Neural progenitor cell (in vitro differentiated cells): ENCODE results near the gene ARVCF. TPM values are rescaled to one million over a fixed set of nuclear protein-coding genes. Genes with fewer than 3 reads are reported as not detected.

Experiments
- DNase-seq: peaks from one replicate; pipeline ENCODE4 v3.0.0-alpha.2; 2016; ENCODE audit warnings: low spot score
- H2AFZ ChIP-seq: fragments of 200-600 bp; sonication (generic); replicated peaks from 2 replicates; pipeline ENCODE4 v1.6.1; 2016; ENCODE audit warnings: antibody characterized with exemption
- H3F3A ChIP-seq: fragments of 200-600 bp; sonication (generic); 2 replicates; pipeline ENCODE4 v1.6.1; 2016; ENCODE audit warnings: antibody characterized with exemption, low read depth
- H3K27ac ChIP-seq: fragments of 200-600 bp; sonication (generic); 2 replicates; pipeline ENCODE4 v1.5.1; 2016; ENCODE audit warnings: mild to moderate bottlenecking
- H3K27me3 ChIP-seq: fragments of 200-600 bp; sonication (generic); 2 replicates; pipeline ENCODE4 v1.6.1; 2016; ENCODE audit warnings: mild to moderate bottlenecking, moderate library complexity
- H3K36me3 ChIP-seq: fragments of 200-600 bp; sonication (generic); 2 replicates; pipeline ENCODE4 v1.5.1; 2016
- H3K4me1 ChIP-seq: fragments of 200-600 bp; sonication (generic); 2 replicates; pipeline ENCODE4 v1.6.1; 2016; ENCODE audit warnings: mixed run types
- H3K4me2 ChIP-seq: fragments of 200-600 bp; sonication (generic); 2 replicates; pipeline ENCODE4 v1.6.1; 2016
- H3K4me3 ChIP-seq: fragments of 200-600 bp; sonication (generic); 2 replicates; pipeline ENCODE4 v1.5.1; 2016
- H3K79me2 ChIP-seq: fragments of 200-600 bp; sonication (generic); 2 replicates; pipeline ENCODE4 v1.6.1; 2016; ENCODE audit warnings: low read depth
- H3K9ac ChIP-seq: fragments of 200-600 bp; sonication (generic); 2 replicates; pipeline ENCODE4 v1.6.1; 2016
- H3K9me3 ChIP-seq: fragments of 200-600 bp; sonication (generic); 2 replicates; pipeline ENCODE4 v1.5.1; 2016; ENCODE audit warnings: low read depth
- H4K20me1 ChIP-seq: fragments of 200-600 bp; sonication (generic); 2 replicates; pipeline ENCODE4 v1.6.1; 2016; ENCODE audit warnings: low read depth
- H3K27ac Mint-ChIP-seq: 3 replicates; pipeline ENCODE4 v1.8.0; 2021; ENCODE audit warnings: mixed read lengths
- H3K27me3 Mint-ChIP-seq: 2 replicates; pipeline ENCODE4 v1.8.0; 2022; ENCODE audit warnings: low read depth, mild to moderate bottlenecking, inconsistent platforms, moderate library complexity, mixed read lengths; ENCODE audit not compliant: insufficient read depth
- H3K36me3 Mint-ChIP-seq: 3 replicates; pipeline ENCODE4 v1.8.0; 2021; ENCODE audit warnings: mixed read lengths
- H3K4me1 Mint-ChIP-seq: 3 replicates; pipeline ENCODE4 v1.8.0; 2021; ENCODE audit warnings: mixed read lengths
- H3K4me3 Mint-ChIP-seq: 3 replicates; pipeline ENCODE4 v1.8.0; 2021; ENCODE audit warnings: mild to moderate bottlenecking, moderate library complexity, mixed read lengths
- H3K9me3 Mint-ChIP-seq: 3 replicates; pipeline ENCODE4 v1.8.0; 2020; ENCODE audit warnings: mixed read lengths
- CTCF ChIP-seq: fragments of 200-600 bp; sonication (generic); IDR thresholded peaks from 2 replicates; pipeline ENCODE4 v1.5.1; 2017; ENCODE audit warnings: antibody characterized with exemption, mild to moderate bottlenecking
- EZH2 ChIP-seq: fragments of 200-600 bp; sonication (generic); IDR thresholded peaks from 2 replicates; pipeline ENCODE4 v1.6.1; 2017; ENCODE audit warnings: antibody characterized with exemption, mild to moderate bottlenecking, moderate library complexity
- EZH2phosphoT487 ChIP-seq: fragments of 200-600 bp; sonication (generic); IDR thresholded peaks from 2 replicates; pipeline ENCODE4 v1.6.1; 2017; ENCODE audit warnings: antibody characterized with exemption
- total RNA-seq: library from RNA; depleted of rRNA; stranded (reverse); fragments of >200 nt; gene quantifications from 2 replicates; pipeline ENCODE4 v1.2.3, GENCODE V29; 2015; ENCODE audit warnings: low replicate concordance

The ARVCF gene
- total RNA-seq, 1 donor from 2014 or later, result 35.4 TPM

DNA sequence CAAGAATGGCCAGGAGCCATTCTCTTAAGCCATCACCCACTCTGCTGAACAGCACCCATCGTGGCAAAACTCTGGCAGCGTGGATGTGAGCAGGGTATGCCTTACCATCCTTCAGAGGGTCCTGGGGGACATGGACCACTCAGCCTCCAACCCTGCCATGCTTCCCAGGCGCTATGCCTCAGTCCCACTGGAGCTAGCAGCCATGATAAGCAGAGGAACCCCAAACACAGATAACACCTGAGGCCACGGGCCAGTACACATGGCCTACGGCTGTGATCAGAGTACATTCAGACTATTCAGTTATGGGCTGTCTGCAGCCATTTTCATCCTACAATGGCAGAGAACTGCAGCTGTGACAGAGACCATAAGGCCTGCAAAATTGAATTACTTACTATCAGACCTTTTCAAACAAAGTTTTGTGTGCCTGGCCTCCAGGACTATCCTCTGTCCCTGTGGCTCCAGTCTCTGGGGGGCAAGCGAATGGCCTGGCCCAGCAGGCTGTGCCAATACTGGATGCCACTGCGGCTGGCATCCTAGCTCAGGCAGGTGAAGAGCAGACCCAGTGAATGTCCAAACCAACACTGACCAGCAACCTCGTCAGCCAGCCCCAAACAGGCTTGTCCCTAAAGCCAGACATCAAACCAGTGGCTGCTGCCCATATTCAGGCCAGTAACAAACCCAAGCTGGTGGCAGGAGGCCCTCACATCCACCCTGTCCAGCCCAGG, 6.9 kb downstream of the ARVCF start:
- Histone ChIP-seq H3K9ac (no peak overlapping the region), H3K36me3 (peaks cover 2% of the 10 kb centered on the region), H3K27ac (no peak overlapping the region), H3K4me1 (peaks cover 8% of the 10 kb centered on the region), H3K9me3 (peaks cover 2% of the 10 kb centered on the region), H3F3A (no peaks in the 10 kb centered on the region), H3K79me2 (no peaks in the 10 kb centered on the region), H3K27me3 (peaks cover 10% of the 10 kb centered on the region), H2AFZ (no peak overlapping the region), H3K4me3 (no peak overlapping the region), H4K20me1 (no peaks in the 10 kb centered on the region), H3K4me2 (no peak overlapping the region)
- Mint-ChIP-seq H3K27me3 (no peaks in the 10 kb centered on the region), H3K9me3 (peaks cover 5% of the 10 kb centered on the region), H3K4me3 (no peak overlapping the region), H3K4me1 (peaks cover 10% of the 10 kb centered on the region), H3K27ac (peak overlapping the region; percentile 74), H3K36me3 (peaks cover 2% of the 10 kb centered on the region)
- DNase-seq, result no peak
- TF ChIP-seq EZH2phosphoT487 (no peak), CTCF (no peak), EZH2 (no peak)

DNA sequence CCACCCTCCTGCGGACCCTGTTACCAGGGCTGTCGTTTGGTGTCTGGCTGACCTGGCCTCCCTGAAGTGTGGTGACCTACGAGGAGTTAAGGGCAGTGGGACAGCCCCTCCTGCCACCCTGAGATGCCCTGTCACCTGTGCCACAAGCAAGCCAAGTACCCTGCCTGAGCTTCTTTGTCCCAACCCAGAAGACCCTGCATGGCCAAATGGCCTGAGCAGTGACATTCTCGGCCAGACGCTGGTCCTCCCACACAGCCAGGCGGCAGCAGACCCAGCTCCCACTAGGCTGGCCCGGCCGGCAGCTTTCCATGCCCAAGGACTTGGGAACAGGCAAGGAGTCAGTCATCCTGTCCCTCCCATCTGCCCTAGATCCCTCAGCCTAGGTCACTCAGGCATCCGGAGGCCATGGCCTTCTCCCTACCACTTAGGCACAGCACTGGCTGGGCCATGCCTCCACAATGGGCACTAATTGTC, 7.6 kb downstream of the ARVCF start:
- H2AFZ ChIP-seq, result no peak overlapping the region
- Mint-ChIP-seq H3K27ac (no peak overlapping the region), H3K36me3 (peaks cover 6% of the 10 kb centered on the region), H3K4me3 (no peak overlapping the region), H3K4me1 (peaks cover 10% of the 10 kb centered on the region), H3K27me3 (peaks cover 2% of the 10 kb centered on the region), H3K9me3 (peaks cover 12% of the 10 kb centered on the region)
- H3K9me3 ChIP-seq, result peaks cover 9% of the 10 kb centered on the region
- H3K36me3 ChIP-seq, result peaks cover 4% of the 10 kb centered on the region
- no peak overlapping the region for H3K4me2 ChIP-seq
- no peaks in the 10 kb centered on the region for H4K20me1 ChIP-seq
- no peak overlapping the region for H3K9ac ChIP-seq
- H3K27me3 ChIP-seq, result peaks cover 3% of the 10 kb centered on the region
- H3K4me1 ChIP-seq, result peaks cover 8% of the 10 kb centered on the region
- no peak overlapping the region for H3K4me3 ChIP-seq
- no peak overlapping the region for H3K27ac ChIP-seq
- TF ChIP-seq EZH2 (no peak), EZH2phosphoT487 (no peak), CTCF (no peak)
- no peaks in the 10 kb centered on the region for H3K79me2 ChIP-seq
- no peaks in the 10 kb centered on the region for H3F3A ChIP-seq
- no peak for DNase-seq

DNA sequence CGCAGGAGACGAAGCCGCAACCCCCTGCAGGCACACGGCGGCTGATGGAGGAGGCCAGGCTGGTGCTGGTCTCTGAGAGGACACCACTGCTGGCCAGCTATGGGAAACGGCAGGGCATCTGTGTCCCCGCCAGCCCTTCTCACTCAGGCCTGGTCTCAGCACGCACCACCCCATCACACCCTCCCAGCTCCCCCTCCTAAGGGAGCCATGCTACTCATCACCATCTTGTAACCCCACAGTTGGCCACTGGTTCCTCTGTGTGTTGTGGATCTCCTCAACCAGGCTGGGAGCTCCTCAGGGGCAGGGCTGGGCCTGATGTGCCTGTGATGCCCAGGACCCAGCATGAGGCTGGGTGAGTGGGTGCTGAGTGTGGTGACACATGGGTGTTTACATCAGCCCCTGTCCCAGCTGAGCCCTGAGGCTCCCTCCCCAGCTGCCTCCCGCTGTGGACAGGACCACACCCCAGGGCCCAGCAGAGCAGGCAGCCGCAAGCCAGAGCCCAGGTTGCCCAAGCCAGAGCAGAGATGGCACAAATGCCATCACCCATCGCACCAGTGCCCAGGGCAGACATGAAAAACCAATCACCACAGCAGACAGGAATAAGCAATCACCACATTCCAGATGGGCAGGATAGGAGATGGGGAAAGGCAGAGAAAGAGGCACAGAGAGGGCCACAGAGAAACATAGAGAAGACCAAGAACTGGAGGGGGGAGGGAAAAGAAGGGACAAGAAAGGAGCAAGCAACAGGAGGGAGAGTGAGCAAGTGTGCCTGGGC, 8.2 kb downstream of the ARVCF start:
- no peak overlapping the region for H2AFZ ChIP-seq
- H3K4me3 Mint-ChIP-seq, result peak overlapping the region; percentile 20
- no peak overlapping the region for H3K27ac Mint-ChIP-seq
- H3K4me2 ChIP-seq, result no peak overlapping the region
- peaks cover 2% of the 10 kb centered on the region for H3K27me3 Mint-ChIP-seq
- H3F3A ChIP-seq, result no peaks in the 10 kb centered on the region
- no peak overlapping the region for H3K9ac ChIP-seq
- H3K4me1 Mint-ChIP-seq, result peaks cover 10% of the 10 kb centered on the region
- H4K20me1 ChIP-seq, result no peaks in the 10 kb centered on the region
- H3K27ac ChIP-seq, result no peak overlapping the region
- peaks cover 14% of the 10 kb centered on the region for H3K9me3 ChIP-seq
- peaks cover 11% of the 10 kb centered on the region for H3K36me3 Mint-ChIP-seq
- no peak for DNase-seq
- peaks cover 18% of the 10 kb centered on the region for H3K9me3 Mint-ChIP-seq
- H3K36me3 ChIP-seq, result peaks cover 4% of the 10 kb centered on the region
- no peak for TF ChIP-seq EZH2
- no peak for TF ChIP-seq CTCF
- no peak for TF ChIP-seq EZH2phosphoT487
- H3K79me2 ChIP-seq, result no peaks in the 10 kb centered on the region
- no peak overlapping the region for H3K4me3 ChIP-seq
- H3K27me3 ChIP-seq, result no peaks in the 10 kb centered on the region
- peaks cover 8% of the 10 kb centered on the region for H3K4me1 ChIP-seq
